Keratinocyte (primary cell): ENCODE results near the gene CNOT8. TPM values are rescaled to one million over a fixed set of nuclear protein-coding genes. Genes with fewer than 3 reads are reported as not detected.
"Not testable (repeated sequence)": the region's sequence is repeated elsewhere in the genome, so short reads cannot be mapped to it uniquely, and the experiment has no call there.

Source experiments
- DNase-seq: peaks from one replicate; pipeline ENCODE4 v3.0.0-alpha.2; 2011; ENCODE audit warnings: low read depth, missing footprints, low spot score
- FAIRE-seq: peaks from 2 replicates; lab custom pipeline; 2011; peaks lifted over from hg19 to GRCh38; lab: Jason Lieb, UNC
- H2AFZ ChIP-seq: 2 replicates; pipeline ENCODE4 v1.6.0; 2012; ENCODE audit warnings: low read length, control low read depth, inconsistent platforms; ENCODE audit not compliant: control insufficient read depth
- H3K27ac ChIP-seq: 2 replicates; pipeline ENCODE4 v1.5.1; 2011; ENCODE audit warnings: low read length; ENCODE audit not compliant: control insufficient read depth, insufficient read depth
- H3K27me3 ChIP-seq: 3 replicates; pipeline ENCODE4 v1.6.0; 2011; ENCODE audit warnings: low read length; ENCODE audit not compliant: control insufficient read depth, insufficient read depth; ENCODE audit errors: extremely low read depth
- H3K36me3 ChIP-seq, 2 experiments: 2 replicates in 1 of 2; 3 replicates in 1 of 2; pipeline ENCODE4 v1.5.1; 2011; ENCODE audit warnings: low read length in 2 of 2, mild to moderate bottlenecking in 1 of 2; ENCODE audit not compliant: control insufficient read depth in 2 of 2, insufficient read depth in 2 of 2; ENCODE audit errors: extremely low read depth in 1 of 2
- H3K4me1 ChIP-seq: 3 replicates; pipeline ENCODE4 v1.5.1; 2011; ENCODE audit warnings: low read length; ENCODE audit not compliant: control insufficient read depth, insufficient read depth; ENCODE audit errors: extremely low read depth
- H3K4me2 ChIP-seq: 3 replicates; pipeline ENCODE4 v1.6.0; 2011; ENCODE audit warnings: low read depth, low read length; ENCODE audit not compliant: control insufficient read depth, insufficient read depth; ENCODE audit errors: extremely low read depth
- H3K4me3 ChIP-seq, 3 experiments: fragments of 200-600 bp in 1 of 3; sonication (generic) in 1 of 3; 2 replicates in 2 of 3; 3 replicates in 1 of 3; pipeline ENCODE4 v1.5.1; 2011 to 2016; ENCODE audit warnings: low read length in 3 of 3, mild to moderate bottlenecking in 3 of 3, control low read depth in 2 of 3, inconsistent platforms in 1 of 3, low read depth in 1 of 3, mixed read lengths in 1 of 3, mixed run types in 1 of 3, moderate library complexity in 1 of 3; ENCODE audit not compliant: control insufficient read depth in 2 of 3, insufficient read depth in 2 of 3; ENCODE audit errors: extremely low read depth in 1 of 3
- H3K79me2 ChIP-seq: 2 replicates; pipeline ENCODE4 v1.6.0; 2012; ENCODE audit warnings: low read length; ENCODE audit not compliant: control insufficient read depth, insufficient read depth
- H3K9ac ChIP-seq: 3 replicates; pipeline ENCODE4 v1.6.0; 2011; ENCODE audit warnings: low read length; ENCODE audit not compliant: control insufficient read depth, insufficient read depth; ENCODE audit errors: extremely low read depth
- H3K9me1 ChIP-seq: 3 replicates; pipeline ENCODE4 v1.6.0; 2011; ENCODE audit warnings: low read length; ENCODE audit not compliant: control insufficient read depth, insufficient read depth; ENCODE audit errors: extremely low read depth
- H3K9me3 ChIP-seq: 2 replicates; pipeline ENCODE4 v1.5.1; 2012; ENCODE audit warnings: low read depth, low read length; ENCODE audit not compliant: control insufficient read depth
- H4K20me1 ChIP-seq: 3 replicates; pipeline ENCODE4 v1.6.0; 2011; ENCODE audit warnings: low read length; ENCODE audit not compliant: control insufficient read depth, insufficient read depth; ENCODE audit errors: extremely low read depth
- CTCF ChIP-seq, 3 experiments: IDR thresholded peaks in 1 of 3; conservative IDR thresholded peaks in 1 of 3; optimal IDR thresholded peaks in 1 of 3; 2 replicates in 2 of 3; 3 replicates in 1 of 3; pipeline versions ENCODE3 to v1.5.1; 2011; ENCODE audit warnings: low read length in 3 of 3, mild to moderate bottlenecking in 3 of 3, moderate library complexity in 2 of 3, control low read depth in 1 of 3, inconsistent platforms in 1 of 3; ENCODE audit not compliant: insufficient read depth in 2 of 3; ENCODE audit errors: extremely low read depth in 1 of 3
- EZH2 ChIP-seq: IDR thresholded peaks from one replicate; pipeline ENCODE4 v1.6.1; 2012; ENCODE audit warnings: inconsistent platforms, mild to moderate bottlenecking, low read length, moderate library complexity
- dilution Hi-C: fragments of 300-500 bp; cut with MboI; formaldehyde crosslinking; loops from one replicate; pipeline ENCODE4 v1.7.0; 2020; ENCODE audit warnings: low sequenced_read_pairs; ENCODE audit not compliant: extremely low pct_ligation_motif_present
- polyA plus RNA-seq, 5 experiments: library from polyadenylated mRNA; depleted of rRNA in 3 of 5; stranded (reverse) in 3 of 5; stranded (forward) in 1 of 5; unstranded in 1 of 5; fragments of >200 nt; gene quantifications; 1 replicate in 1 of 5; 2 replicates in 3 of 5; 3 replicates in 1 of 5; pipeline versions ENCODE4 v1.2.1 to v1.2.3, GENCODE V29; 2011 to 2012; ENCODE audit warnings: missing spikeins in 2 of 5, low read depth in 1 of 5, low replicate concordance in 1 of 5

The CNOT8 gene
- polyA plus RNA-seq, 1 donor (not counting 4 experiments of a cell fraction or from before 2014, with no cell fraction given): 44.5 TPM

GRCh38 chr5:154831451-154831850, 27.0 kb upstream of the CNOT8 start:
- no peak for DNase-seq
- peaks cover 0 to 2% of the 10 kb centered on the region in 2 experiments for H3K36me3 ChIP-seq
- no peaks in the 10 kb centered on the region for H3K27me3 ChIP-seq

GRCh38 chr5:154832804-154833203, 25.6 kb upstream of the CNOT8 start:
- H3K9me1 ChIP-seq, FAIRE-seq, H3K27me3 ChIP-seq, DNase-seq, H3K9ac ChIP-seq, H3K4me2 ChIP-seq, H3K36me3 ChIP-seq, H3K79me2 ChIP-seq, H2AFZ ChIP-seq, H3K9me3 ChIP-seq, H3K27ac ChIP-seq, H4K20me1 ChIP-seq, dilution Hi-C loops, H3K4me3 ChIP-seq: not testable (repeated sequence)
- H3K4me1 ChIP-seq: peaks cover 54% of the 10 kb centered on the region

More at GRCh38 chr5:154831451-154831850, 27.0 kb upstream of the CNOT8 start:
- TF ChIP-seq EZH2 (no peak), CTCF (optimal IDR thresholded peaks at IDR 0.05 in 1 of 3, IDR thresholded peaks at IDR 0.05 in 1 of 3, conservative IDR thresholded peaks at IDR 0.05 in 1 of 3; ENCODE audit: extremely low read depth in 1 of 3, insufficient read depth in 2 of 3, low read length in 3 of 3) (no peak)
- peaks cover 6% of the 10 kb centered on the region for H4K20me1 ChIP-seq
- H3K4me2 ChIP-seq: no peak overlapping the region
- no peaks in the 10 kb centered on the region for H3K9me3 ChIP-seq
- H3K9me1 ChIP-seq: peaks cover 7% of the 10 kb centered on the region
- peaks cover 59% of the 10 kb centered on the region for H3K4me1 ChIP-seq
- no peaks in the 10 kb centered on the region for H3K79me2 ChIP-seq
- FAIRE-seq: no peak
- dilution Hi-C loops: no loop called here
- H3K9ac ChIP-seq: no peak overlapping the region
- no peak overlapping the region for H2AFZ ChIP-seq
- no peak overlapping the region for H3K27ac ChIP-seq
- H3K4me3 ChIP-seq: no peak overlapping the region

GRCh38 chr5:154834053-154834452, 24.4 kb upstream of the CNOT8 start:
- dilution Hi-C loops: no loop called here
- H3K36me3 ChIP-seq: no peaks in the 10 kb centered on the region
- no peaks in the 10 kb centered on the region for H3K9me3 ChIP-seq
- H3K9ac ChIP-seq: no peak overlapping the region
- DNase-seq (no peak), FAIRE-seq (no peak)
- no peak overlapping the region for H2AFZ ChIP-seq
- no peak overlapping the region for H3K27ac ChIP-seq
- H3K9me1 ChIP-seq: peaks cover 7% of the 10 kb centered on the region
- peak overlapping the region in 2 of 3 experiments; percentile 19 to 49 for H3K4me3 ChIP-seq
- H3K27me3 ChIP-seq: no peaks in the 10 kb centered on the region
- H4K20me1 ChIP-seq: peaks cover 6% of the 10 kb centered on the region
- no peaks in the 10 kb centered on the region for H3K79me2 ChIP-seq
- peak overlapping the region; percentile 75 for H3K4me2 ChIP-seq
- H3K4me1 ChIP-seq: peaks cover 41% of the 10 kb centered on the region
- TF ChIP-seq CTCF (optimal IDR thresholded peaks at IDR 0.05 in 1 of 3, IDR thresholded peaks at IDR 0.05 in 1 of 3, conservative IDR thresholded peaks at IDR 0.05 in 1 of 3; ENCODE audit: extremely low read depth in 1 of 3, insufficient read depth in 2 of 3, low read length in 3 of 3): no peak
- TF ChIP-seq EZH2: no peak

GRCh38 chr5:154835701-154836052, 22.8 kb upstream of the CNOT8 start:
- H3K9ac ChIP-seq: not testable (repeated sequence)

More at GRCh38 chr5:154835701-154836052, 22.8 kb upstream of the CNOT8 start:
- H3K4me3 ChIP-seq, dilution Hi-C loops, H3K79me2 ChIP-seq, DNase-seq, H3K9me1 ChIP-seq, H4K20me1 ChIP-seq, H3K9me3 ChIP-seq, H3K36me3 ChIP-seq, H3K27ac ChIP-seq, FAIRE-seq, H3K27me3 ChIP-seq, H2AFZ ChIP-seq: not testable (repeated sequence)
- H3K4me1 ChIP-seq: peaks cover 25% of the 10 kb centered on the region
- H3K4me2 ChIP-seq: peak overlapping the region; percentile 75
